22Rv1 (cell line): ENCODE data around the gene ABCA7.

Experiments used
- CTCF ChIP-seq: fragments of 450-650 bp; IDR thresholded peaks from 2 replicates; pipeline ENCODE4 v1.5.1; 2017; ENCODE audit warnings: mild to moderate bottlenecking
- ZFX ChIP-seq: fragments of 450-650 bp; IDR thresholded peaks from 2 replicates; pipeline ENCODE4 v1.6.1; 2017; ENCODE audit warnings: antibody characterized with exemption, borderline replicate concordance

- TF ChIP-seq CTCF (peak; percentile 65), ZFX (no peak)
These were observed 41.6 kb downstream of the ABCA7 start for GRCh38 chr19:1081301-1082164.
